NOMO-1 treated with dmso at 0.1 percent for 144 hours (cell line): ENCODE results near the gene FGF14.

Source experiments
- DNase-seq: peaks from one replicate; lab custom pipeline; 2025; ENCODE audit not compliant: unreplicated experiment; lab: John Stamatoyannopoulos, UW

FGF14 gene

GRCh38 chr13:101749584-101749983 lies 652.3 kb downstream of the FGF14 start:
- no peak for DNase-seq

DNA sequence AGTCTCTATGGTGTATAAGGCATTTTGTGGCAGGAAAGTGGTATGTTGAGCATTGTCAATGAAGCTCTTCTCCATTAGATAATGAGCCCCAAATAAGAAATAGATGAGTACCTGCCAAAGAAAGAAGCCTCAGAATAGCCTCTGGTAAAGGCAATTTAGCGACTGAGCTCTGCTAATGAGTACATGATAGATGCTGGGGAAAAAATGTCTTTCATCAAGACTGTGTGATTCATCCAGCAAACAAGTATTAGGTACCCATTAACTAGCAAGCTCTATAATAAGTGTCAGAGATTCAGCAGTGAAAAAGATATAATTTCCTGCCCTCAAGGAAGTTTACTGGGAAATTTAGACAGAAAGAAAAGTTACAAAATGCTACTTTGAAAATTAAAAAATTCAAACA lies 654.8 kb downstream of the FGF14 start:
- no peak for DNase-seq

DNA sequence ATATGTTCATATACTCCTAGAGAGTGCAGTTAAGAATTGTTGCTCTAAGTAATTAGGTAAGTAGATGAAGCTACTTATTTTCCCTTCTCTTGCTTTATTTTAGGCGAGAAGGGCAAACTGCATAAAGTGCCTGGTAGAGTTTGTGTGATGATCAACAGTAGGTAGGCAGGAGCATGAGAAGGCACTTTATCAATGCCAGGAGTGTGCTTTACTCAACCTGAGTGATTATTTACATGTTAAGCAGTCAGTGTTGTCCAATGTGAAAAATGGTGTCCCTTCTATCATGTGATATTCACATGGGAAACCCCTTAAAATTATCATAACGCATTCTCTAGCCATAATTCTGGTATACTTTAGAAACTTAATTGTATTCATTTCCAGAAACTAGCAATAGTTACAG lies 655.3 kb downstream of the FGF14 start:
- no peak for DNase-seq

- no peak for DNase-seq
Measured at GRCh38 chr13:101739382-101740178, 662.3 kb downstream of the FGF14 start.

DNA sequence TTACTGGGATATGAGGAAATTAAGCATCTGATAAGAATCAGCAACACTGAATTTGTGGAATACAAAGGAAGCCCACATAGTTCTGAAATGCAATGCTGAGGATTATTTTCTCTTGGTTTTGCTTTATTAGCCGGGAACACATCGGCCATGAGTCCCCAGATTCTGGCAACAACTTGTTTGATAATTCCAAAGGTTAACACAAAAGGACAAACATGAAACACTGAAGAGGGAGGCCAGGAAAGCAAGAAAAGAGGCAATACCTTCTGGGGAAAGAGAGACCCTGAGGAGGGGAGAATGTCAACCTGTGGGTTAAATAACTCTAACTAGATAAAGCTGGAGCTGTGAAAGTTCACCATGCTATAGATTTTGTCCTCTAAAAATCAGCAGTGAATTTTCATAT lies 663.5 kb downstream of the FGF14 start:
- DNase-seq: no peak

DNA sequence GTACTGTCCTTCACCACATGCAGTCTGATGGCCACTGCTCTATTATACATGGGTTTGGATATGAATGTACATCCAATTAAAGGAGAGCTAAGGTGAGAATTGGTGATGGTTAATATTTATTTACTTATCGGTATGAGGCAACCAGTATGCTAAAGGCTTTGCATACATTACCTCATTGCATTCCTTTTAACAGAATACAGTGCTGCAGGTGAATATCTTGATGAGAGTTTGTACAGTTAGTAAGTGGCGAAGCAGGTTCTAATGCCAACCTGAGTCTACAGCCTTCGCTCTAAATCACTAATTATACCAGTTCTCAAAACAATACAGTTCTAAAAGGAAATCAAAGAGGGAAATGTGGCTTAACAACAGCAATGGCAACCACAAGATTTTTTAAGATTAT lies 665.3 kb downstream of the FGF14 start:
- no peak for DNase-seq

DNA sequence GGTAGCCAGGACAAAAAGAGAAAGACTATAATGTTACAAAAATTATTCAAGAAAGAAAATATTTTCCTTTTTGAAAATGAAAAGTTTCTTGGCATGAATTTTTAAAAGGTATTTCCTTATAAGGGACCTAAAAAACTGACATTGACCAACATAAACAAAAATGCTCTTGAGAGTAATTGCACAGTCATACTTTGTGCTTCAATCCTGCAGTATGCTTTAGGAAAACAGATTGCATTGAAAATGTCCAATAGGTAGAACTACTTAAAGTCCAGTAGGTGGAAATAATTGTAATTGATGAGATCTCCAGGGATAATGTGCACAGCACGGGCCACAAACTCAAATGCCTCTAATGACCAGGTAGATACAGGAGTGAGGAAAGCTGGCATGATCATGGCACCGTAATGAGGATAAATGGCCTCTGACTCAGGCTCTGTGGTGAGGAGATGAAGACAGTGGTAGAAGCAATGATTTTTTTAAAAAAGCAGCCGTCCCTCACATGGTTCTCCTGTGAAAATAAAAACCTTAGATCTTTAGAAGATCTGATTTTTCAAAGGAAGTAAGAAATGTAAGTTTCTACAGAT lies 671.3 kb downstream of the FGF14 start:
- no peak for DNase-seq

DNA sequence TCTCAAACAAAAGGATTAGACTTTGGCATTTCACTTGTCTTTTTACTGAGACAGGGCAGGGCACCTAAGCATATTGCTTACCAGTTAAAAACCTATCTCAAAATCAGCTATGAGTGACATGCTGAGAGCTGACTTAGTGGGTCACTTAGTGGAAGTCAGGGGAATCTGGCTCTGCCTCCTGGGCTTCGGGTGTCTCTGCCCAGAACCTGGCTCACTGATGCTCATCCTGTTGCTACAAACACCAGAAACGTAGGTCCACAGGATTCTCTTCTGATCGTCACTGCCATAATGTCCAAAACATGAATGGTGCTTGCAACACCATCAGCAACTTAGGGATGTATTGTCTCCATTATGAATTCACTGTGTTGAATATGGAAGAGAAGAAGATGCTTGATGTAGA lies 673.2 kb downstream of the FGF14 start:
- no peak for DNase-seq

DNA sequence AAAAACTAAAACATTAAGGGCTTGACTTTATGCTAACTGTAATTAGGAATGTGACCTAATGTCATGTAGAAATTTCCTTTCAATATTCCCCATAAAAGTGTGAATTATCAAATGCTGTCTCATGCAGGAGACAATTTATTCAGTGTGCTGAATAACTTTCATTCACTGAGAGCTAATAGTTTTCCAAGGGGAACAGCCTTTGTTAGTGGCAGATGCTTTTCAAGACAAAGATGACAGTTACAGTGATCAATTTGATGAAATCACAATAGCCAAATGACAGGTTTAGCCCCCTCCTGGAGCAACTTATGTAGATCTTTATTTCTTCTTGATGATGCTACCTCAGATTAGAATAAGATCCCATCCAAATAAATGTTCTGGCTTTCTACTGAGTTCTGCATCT lies 673.8 kb downstream of the FGF14 start:
- DNase-seq: no peak

- no peak for DNase-seq
Measured at GRCh38 chr13:101727118-101727517, 674.7 kb downstream of the FGF14 start.

GRCh38 chr13:101726681-101727080 lies 675.2 kb downstream of the FGF14 start:
- no peak for DNase-seq

- DNase-seq: no peak
Measured at GRCh38 chr13:101718496-101718895, 683.4 kb downstream of the FGF14 start.

- no peak for DNase-seq
Measured at GRCh38 chr13:101717353-101717752, 684.5 kb downstream of the FGF14 start.

DNA sequence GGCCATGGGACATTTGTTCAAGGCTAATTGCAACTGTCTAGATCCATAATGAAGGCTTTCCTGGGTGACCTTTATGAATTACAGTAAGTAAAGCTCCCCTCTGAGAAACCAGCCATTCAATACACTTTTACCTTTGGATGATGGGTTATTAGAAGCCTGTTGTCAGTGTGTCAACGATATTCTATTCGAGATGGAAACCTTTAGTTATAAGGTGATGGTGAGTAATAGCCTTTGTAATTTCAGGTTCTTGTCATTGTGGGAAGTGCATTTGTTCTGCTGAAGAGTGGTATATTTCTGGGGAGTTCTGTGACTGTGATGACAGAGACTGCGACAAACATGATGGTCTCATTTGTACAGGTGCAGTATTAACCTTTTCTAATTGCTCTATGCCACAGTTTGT lies 687.7 kb downstream of the FGF14 start:
- DNase-seq: no peak

- no peak for DNase-seq
Measured at GRCh38 chr13:101712026-101712348, 689.9 kb downstream of the FGF14 start.

DNA sequence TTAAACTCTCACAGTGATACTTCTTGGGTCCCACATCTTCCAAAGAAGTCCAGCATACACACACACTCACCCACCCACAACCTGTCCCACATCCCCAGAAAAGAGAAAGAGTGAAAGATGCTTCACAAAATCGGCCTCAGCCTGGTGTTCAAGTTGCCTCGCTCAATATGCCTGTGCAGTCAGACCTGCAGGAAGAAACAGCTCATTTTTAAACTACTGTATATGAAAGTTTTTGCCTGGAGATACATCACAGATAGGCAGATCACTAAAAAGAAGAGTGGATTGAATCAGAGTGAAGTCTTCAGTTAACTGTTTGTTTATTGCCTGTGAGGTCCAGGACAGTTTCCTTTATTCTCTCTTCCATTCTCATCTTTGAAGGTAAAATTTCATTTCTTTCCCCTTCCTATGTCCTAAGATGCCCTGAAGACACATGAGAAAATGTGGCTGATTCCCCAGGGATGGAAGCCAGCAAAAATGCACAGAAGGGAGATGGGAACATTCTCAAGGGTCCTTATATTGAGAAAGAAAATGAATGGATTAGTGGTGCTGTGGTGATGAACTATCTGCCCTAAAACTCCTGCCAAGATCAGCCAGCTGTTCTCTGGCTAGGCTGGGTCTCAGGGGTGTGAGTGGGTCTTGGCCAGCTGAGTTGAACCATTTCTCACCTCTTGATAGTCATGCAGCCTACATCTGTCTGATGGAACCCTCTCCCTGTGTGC lies 690.4 kb downstream of the FGF14 start:
- no peak for DNase-seq

GRCh38 chr13:101709952-101710351 lies 691.9 kb downstream of the FGF14 start:
- no peak for DNase-seq

DNA sequence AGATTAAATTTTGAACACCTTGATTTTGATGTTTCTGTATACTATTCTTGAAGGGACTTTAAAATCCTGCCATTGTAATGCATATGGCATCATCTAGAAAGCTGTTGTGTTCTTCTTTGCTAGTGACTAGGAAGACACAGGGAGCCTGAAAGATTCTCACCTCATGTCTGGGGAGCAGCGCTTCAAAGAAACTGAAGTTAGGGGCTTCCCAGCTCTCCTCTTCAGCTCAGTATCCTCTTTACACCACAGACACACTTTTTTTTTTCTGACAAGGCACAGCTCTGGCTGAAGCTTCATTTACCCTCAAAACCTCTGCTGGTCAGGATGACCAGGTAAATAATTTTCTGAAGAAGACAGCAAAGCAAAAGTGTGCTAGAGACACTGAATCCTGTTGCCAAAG lies 693.7 kb downstream of the FGF14 start:
- DNase-seq: no peak

DNA sequence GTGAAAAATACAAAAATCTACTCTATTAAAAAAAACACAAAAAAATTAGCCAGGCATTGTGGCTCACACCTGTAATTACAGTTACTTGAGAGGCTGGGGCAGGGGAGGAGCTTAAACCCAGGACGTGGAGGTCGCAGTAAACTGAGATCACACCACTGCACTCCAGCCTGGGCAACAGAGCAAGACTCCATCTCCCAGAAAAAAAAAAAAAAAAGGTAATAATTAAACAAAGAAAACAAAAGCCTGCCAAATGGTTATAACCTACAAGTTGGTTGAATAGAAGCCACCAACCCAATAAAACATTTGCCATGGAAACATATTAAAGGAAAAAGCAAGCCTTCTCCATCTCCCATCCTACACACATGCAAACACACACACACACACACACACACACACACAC lies 694.2 kb downstream of the FGF14 start:
- DNase-seq: no peak

DNA sequence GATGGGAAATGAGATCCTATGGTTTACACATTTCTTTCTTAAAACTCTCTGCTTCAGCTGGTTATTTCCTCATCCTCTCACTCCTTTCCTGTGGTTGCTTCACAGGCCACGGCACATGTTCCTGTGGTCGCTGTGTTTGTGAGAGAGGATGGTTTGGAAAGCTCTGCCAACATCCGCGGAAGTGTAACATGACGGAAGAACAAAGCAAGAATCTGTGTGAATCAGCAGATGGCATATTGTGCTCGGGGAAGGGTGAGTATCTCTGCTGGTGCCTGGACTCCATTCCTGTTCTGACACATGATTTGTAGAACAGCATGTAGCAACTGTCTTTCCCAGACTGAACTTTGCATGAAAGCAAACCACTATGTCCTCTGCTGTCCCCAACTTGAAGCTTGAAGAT lies 695.2 kb downstream of the FGF14 start:
- DNase-seq: no peak

- no peak for DNase-seq
Measured at GRCh38 chr13:101703838-101704237, 698.0 kb downstream of the FGF14 start.

GRCh38 chr13:101703081-101703480 lies 698.8 kb downstream of the FGF14 start:
- DNase-seq: no peak
